Stimulated activated CD4-positive, alpha-beta T cell treated with anti-CD3 and anti-CD28 coated beads, Interleukin-2, amount 100 ng/mL, for 24 hours (primary cell): ENCODE results near the gene TMEM154.

Source experiments
- DNase-seq, 2 donors: peaks; one replicate each; pipeline ENCODE4 v3.0.0-alpha.2; 2020

Gene TMEM154

DNA sequence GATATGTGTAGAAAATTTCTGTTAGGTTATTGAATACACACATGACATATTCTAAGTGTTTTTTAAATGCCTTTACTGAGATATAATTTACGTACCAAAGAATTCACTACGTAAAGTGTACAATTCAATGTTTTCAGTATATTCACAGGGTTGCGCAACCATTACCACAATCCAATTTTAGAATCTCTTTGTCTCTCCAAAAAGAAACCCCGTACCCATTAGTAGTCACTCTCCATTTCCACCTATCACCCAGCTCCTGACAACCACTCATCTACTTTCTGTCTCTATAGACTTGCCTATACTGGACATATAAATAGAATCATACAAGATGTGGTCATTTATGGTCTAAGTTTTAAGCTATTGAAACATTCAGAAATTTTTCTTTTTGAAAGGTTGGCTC lies 90.9 kb downstream of the TMEM154 start:
- no peak for DNase-seq

- DNase-seq, result no peak
Observed at GRCh38 chr4:152587127-152587526, 92.7 kb downstream of the TMEM154 start.

GRCh38 chr4:152586668-152587067 lies 93.1 kb downstream of the TMEM154 start:
- DNase-seq, result no peak

DNA sequence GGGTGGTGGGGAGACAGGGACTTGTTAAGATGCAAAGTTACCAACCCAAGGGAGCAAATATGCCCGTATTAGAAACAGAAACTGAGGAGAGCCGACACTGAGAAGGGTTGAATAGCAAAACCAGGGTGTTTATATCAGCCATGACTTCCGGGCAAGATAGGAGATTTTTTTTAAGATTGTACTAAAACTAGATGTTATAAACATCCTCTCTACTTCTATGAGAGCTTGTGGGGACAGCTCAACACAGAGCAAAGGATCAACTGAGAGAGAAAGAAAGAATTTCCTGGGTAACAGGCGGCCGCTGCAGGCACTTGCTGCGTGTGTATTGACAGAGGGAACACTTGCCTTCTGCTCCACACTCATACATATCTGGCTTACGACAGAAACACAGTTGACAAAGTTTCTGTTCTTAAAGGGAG lies 94.8 kb downstream of the TMEM154 start:
- DNase-seq, result no peak

GRCh38 chr4:152581536-152582160 lies 98.1 kb downstream of the TMEM154 start:
- DNase-seq, result no peak

GRCh38 chr4:152579916-152580315 lies 99.9 kb downstream of the TMEM154 start:
- DNase-seq, result no peak

GRCh38 chr4:152579107-152579764 lies 100.6 kb downstream of the TMEM154 start:
- no peak for DNase-seq

- DNase-seq, result no peak
Observed at GRCh38 chr4:152578670-152579069, 101.1 kb downstream of the TMEM154 start.

DNA sequence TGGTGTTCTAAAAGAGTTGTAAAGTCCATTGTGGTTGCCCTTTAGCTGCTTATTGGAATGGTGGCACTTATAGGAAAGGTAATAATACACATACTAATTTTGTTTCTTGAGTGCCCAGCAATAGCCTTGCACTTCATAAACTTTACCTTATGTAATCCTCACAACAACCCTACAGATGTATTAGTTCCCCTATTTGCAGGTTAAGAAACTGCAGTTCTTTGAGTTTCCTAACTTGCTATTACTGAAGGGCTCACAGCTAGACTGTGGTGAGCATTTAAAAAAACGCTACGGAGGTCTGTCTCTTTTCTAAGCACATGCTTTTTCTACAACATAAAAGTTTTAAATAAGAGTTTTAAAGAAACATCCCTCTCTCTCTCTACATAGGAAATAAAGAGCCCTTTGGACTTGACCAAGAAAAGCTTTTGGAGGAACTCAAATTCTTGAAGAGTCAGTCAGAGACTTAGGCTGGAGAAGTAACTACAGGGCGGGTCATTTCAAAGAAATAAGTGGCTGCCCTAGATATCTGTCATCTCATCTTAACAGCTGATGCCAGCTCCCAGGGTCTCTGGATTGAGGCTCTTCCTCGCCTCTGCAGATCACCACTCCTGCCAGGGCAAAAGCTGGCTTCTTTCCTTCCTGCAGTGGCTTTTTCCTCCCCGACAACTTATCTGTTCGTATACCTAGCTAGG lies 101.9 kb downstream of the TMEM154 start:
- DNase-seq, result no peak

DNA sequence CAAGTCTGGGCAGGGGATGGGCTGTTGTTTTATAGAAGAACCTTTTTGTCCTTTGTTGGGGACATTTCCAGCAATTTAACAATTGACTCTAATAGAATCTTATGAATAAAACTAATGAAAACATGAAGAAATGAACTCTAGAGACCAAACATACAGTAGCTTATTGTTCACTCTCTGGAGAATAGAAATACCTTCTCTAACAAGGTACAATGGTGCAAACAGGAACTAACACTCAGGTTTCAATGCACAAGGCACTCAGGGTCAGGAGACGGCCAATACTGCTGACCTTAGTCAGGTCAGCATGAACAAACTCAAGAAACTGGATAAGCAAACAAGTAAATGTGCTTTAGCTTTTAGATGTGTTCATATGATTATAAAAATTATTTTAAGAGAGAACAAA lies 104.3 kb downstream of the TMEM154 start:
- no peak for DNase-seq

- no peak for DNase-seq
Observed at GRCh38 chr4:152573861-152574260, 105.9 kb downstream of the TMEM154 start.

- DNase-seq, result no peak
Observed at GRCh38 chr4:152572417-152573086, 107.2 kb downstream of the TMEM154 start.

DNA sequence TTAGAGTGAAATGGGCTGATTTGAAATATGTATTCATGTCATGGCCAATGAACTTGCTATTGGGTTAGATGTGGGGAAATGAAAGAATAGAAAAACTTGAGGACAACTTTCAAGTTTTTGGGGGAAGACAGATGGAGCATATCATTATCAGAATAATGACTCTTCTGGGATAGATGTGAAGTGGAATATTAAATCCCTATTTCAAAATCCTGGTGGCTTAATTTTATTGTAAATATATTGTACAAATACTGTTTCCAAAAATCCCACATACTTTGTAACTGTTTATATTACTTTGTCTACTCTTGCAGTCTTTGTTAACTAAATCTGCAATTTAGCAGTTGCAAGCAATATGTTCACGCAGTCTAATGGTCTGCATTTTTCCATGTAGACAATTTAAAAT lies 108.0 kb downstream of the TMEM154 start:
- no peak for DNase-seq

DNA sequence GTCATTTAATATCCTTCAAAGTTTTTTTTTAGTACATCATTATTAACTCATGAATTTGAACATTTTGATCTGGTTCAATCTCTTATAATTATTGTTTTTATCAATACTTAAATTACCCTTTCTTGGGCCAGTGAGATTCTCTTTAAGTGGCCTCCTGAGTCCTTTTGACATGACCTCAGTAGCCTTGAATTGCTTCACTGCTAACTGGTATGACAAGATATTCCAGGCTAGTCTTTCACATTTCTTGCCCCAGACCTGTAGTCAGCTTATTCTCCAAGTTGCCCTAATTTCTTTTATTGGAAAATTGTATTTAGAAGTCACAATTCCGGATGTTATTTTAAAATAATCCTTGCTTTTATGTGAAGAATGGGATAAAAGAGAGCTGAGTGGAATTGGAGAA lies 108.5 kb downstream of the TMEM154 start:
- DNase-seq, result no peak
